ENCODE results near the gene HEPHL1.
"Not testable (repeated sequence)": the region's sequence is repeated elsewhere in the genome, so short reads cannot be mapped to it uniquely, and the experiment has no call there.

The HEPHL1 gene

GRCh38 chr11:94153320-94153719 lies 132.2 kb downstream of the HEPHL1 start:
- Histone ChIP-seq H3K4me3 (ENCODE audit: insufficient read depth, low read depth, low read length) (no peak overlapping the region), H3K36me3 (ENCODE audit: control insufficient read depth, insufficient read depth, low read length) (peaks cover 3% of the 10 kb centered on the region), H3K4me1 (ENCODE audit: control insufficient read depth, insufficient read depth, low read length) (peaks cover 21% of the 10 kb centered on the region), H3K9me3 (ENCODE audit: control insufficient read depth, low read length) (no peaks in the 10 kb centered on the region), H3K27me3 (ENCODE audit: control insufficient read depth, insufficient read depth, low read length, poor library complexity, severe bottlenecking) (no peaks in the 10 kb centered on the region), H3K27ac (ENCODE audit: insufficient read depth, low read depth, low read length, poor library complexity, severe bottlenecking) (no peak overlapping the region)
- 89 to 93% methylated on average over 3 of the region's 3 CpGs for WGBS, 2 experiments

DNA sequence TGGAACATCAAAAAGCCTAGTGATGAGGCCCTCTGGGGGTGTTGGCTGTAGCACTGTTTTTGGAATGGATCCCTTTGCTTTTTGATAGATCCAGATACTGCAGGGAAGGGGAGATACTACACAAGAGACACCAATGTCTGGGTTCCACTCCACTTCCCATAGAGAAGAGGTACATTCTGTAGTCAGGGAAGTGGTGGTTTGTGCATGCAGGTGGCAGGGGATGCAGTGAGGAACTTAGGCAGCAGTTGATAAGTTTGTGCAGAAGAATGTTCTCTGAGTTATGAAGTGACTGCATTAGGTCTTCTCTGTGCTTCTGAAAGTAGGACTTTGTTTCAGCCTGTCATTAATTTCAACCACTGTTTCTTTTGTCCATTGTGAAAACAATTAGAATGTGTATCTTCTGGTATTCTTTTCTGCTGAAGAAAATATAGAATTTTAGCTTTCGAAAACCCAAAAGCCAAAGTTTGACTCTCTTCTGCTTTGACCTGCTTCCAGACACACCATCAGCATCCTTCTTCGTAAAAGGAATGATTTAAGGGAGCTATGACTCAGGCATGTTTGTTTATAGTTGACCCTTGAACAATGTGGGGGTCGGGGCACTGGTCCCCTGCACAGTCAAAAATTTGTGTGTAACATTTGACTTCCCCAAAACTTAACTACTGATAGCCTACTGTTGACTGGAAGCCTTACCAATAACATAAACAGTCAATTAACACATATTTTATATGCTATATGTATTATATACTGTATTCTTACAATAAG lies 133.1 kb downstream of the HEPHL1 start:
- 77 to 93% methylated on average over 2 to 3 of the region's 3 CpGs for WGBS, 2 experiments
- Histone ChIP-seq H3K36me3 (ENCODE audit: control insufficient read depth, insufficient read depth, low read length) (peaks cover 3% of the 10 kb centered on the region), H3K4me1 (ENCODE audit: control insufficient read depth, insufficient read depth, low read length) (peaks cover 16% of the 10 kb centered on the region), H3K27ac (ENCODE audit: insufficient read depth, low read depth, low read length, poor library complexity, severe bottlenecking) (no peak overlapping the region), H3K27me3 (ENCODE audit: control insufficient read depth, insufficient read depth, low read length, poor library complexity, severe bottlenecking) (no peaks in the 10 kb centered on the region), H3K4me3 (ENCODE audit: insufficient read depth, low read depth, low read length) (no peak overlapping the region), H3K9me3 (ENCODE audit: control insufficient read depth, low read length) (no peaks in the 10 kb centered on the region)

DNA sequence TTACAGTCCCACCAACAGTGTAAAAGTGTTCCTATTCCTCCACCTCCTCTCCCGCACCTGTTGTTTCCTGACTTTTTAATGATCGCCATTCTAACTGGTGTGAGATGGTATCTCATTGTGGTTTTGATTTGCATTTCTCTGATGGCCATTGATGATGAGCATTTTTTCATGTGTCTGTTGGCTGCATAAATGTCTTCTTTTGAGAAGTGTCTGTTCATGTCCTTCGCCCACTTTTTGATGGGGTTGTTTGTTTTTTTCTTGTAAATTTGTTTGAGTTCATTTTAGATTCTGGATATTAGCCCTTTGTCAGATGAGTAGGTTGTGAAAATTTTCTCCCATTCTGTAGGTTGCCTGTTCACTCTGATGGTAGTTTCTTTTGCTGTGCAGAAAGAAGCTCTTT lies 136.2 kb downstream of the HEPHL1 start:
- H3K27me3 ChIP-seq (ENCODE audit: control insufficient read depth, insufficient read depth, low read length, poor library complexity, severe bottlenecking); H3K4me1 ChIP-seq (ENCODE audit: control insufficient read depth, insufficient read depth, low read length); H3K36me3 ChIP-seq (ENCODE audit: control insufficient read depth, insufficient read depth, low read length); H3K9me3 ChIP-seq (ENCODE audit: control insufficient read depth, low read length); H3K4me3 ChIP-seq (ENCODE audit: insufficient read depth, low read depth, low read length); H3K27ac ChIP-seq (ENCODE audit: insufficient read depth, low read depth, low read length, poor library complexity, severe bottlenecking): not testable (repeated sequence)
- 75 to 80% methylated on average over 1 of the region's 3 CpGs for WGBS, 2 experiments
